GM19324 (cell line): ENCODE measurements around the gene CCK.
"Not testable (repeated sequence)": the region's sequence is repeated elsewhere in the genome, so short reads cannot be mapped to it uniquely, and the experiment has no call there.

Source experiments
- ATAC-seq: cut with Tn5 transposase; IDR thresholded peaks from one replicate; pipeline ENCODE4 v1.9.1; 2021; ENCODE audit warnings: mild to moderate bottlenecking, moderate library complexity; ENCODE audit not compliant: unreplicated experiment, low FRiP score

The CCK gene, protein sequence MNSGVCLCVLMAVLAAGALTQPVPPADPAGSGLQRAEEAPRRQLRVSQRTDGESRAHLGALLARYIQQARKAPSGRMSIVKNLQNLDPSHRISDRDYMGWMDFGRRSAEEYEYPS

GRCh38 chr3:42266085-42266484 lies at the start of gene CCK:
TSS of gene CCK (minus strand) at chr3:42266185. CDS start at chr3:42263630, 2,555 bp downstream.
- ATAC-seq, result no peak

- ATAC-seq, result no peak
Measured at GRCh38 chr3:42314411-42314810, 48.4 kb upstream of the CCK start.

- ATAC-seq, result no peak
Measured at GRCh38 chr3:42308651-42309050, 42.7 kb upstream of the CCK start.

GRCh38 chr3:42306499-42306898 lies 40.5 kb upstream of the CCK start:
- ATAC-seq, result no peak

- no peak for ATAC-seq
Measured at GRCh38 chr3:42302924-42303634, 37.1 kb upstream of the CCK start.

GRCh38 chr3:42301446-42302175 lies 35.6 kb upstream of the CCK start:
- ATAC-seq, result no peak

- no peak for ATAC-seq
Measured at GRCh38 chr3:42300778-42301177, 34.8 kb upstream of the CCK start.

DNA sequence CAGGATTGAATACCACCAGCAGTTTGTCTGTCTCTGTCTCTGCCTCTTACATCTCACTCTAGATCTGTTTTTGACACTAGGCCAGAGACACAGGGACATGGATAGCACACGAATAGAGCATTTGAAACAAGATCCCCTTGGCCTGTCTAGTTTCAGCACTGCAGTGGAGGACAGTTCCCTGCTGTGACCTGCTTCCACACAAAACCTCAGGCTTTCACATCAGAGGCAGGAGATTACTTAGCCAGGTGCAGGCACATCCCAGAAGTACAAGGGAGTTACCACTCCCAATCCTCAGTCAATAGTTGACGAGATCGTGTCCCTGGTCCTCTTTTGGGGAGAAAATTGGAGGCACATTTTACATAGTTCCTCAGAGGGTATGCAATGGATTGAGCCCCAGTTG lies 34.0 kb upstream of the CCK start:
- ATAC-seq, result no peak

DNA sequence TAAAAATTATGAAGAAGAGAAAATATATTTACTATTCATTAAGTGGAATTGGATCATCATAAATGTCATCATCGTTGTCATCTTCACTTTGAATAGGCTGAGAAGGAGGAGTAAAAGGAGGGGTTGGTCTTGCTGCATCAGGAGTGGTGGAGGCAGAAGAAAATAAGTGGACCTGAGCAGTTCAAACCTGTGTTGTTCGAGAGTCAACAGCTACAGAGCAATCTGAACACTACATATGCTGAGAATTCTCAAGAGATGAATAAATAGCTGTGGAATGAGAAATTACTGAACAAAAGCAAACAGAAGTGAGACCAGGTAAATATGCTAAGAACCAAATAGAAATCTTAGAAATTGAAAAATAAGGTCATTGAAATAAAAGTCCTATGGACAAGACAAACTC lies 32.3 kb upstream of the CCK start:
- ATAC-seq, result no peak

GRCh38 chr3:42292009-42292408 lies 26.0 kb upstream of the CCK start:
- no peak for ATAC-seq

DNA sequence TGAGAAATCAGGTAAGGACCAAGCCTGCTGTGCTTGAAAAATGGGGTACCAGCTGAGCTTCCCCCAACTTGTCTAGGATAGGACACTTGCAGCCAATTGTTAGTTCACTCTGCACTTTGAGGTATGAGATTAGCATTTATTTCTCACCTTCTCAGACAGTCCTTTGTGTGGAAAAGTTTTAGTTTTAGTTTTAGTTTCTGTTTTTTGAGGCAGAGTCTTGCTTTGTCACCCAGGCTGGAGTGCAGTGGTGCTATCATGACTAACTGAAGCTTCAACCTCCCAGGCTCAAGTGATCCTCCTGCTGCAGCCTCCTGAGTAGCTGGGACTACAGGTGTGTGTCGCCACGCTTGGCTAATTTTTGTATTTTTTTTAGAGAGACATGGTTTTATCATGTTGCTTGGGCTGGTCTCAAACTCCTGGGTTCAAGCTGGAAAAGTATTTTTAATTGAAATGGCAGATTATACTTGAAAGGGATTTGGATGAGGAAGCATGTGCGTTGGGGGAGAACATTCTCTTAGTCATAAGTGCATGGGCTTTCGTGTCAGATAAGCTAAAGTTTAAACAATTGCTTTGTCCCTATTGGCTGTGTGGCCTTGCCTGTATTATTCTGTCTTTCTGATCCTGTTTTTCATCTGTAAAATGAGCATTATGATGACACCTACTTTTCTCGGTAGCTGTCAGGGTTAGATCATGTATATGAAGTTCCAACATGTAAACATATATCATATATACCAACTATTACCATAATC lies 25.2 kb upstream of the CCK start:
- peak; percentile 78 for ATAC-seq

DNA sequence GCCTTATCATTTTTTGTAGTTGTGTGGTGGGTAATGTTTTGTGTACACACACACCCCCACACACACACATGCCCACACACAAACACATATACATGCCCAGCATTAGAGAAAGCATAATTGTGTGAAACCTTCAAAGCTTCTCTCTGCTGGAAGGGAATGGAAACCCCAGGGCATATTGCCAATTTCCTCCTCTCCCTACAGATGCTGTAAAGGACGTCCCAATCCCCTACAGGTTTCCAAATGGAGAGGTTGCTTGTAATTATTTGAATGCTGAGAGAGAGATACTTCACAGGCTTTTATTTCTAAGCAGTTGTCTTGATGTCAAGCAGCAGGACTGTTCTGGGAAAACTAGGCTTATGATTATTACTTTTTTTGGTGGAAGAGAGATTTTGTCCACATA lies 23.0 kb upstream of the CCK start:
- no peak for ATAC-seq

DNA sequence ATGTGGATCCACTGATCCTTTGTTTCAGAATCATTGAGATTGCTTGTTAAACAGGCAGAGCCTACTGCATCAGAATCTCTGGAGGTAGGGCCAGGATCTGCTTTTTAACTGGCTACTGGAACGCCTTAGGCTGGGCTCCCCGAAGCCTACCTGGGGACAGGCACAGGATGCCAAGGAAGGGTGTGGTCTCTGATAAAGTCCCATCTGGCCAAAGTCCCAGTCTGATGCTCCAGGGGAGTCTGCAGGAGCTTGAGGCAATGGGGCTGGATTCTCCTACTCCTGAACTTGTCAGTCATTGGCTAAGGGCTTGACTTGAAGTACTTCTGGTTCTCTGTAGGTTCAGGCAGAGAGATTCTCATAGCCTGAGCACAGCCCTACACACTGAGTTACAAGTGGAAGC lies 22.4 kb upstream of the CCK start:
- no peak for ATAC-seq

GRCh38 chr3:42287423-42287822 lies 21.4 kb upstream of the CCK start:
- ATAC-seq, result not testable (repeated sequence)

- no peak for ATAC-seq
Measured at GRCh38 chr3:42277676-42278075, 11.7 kb upstream of the CCK start.

GRCh38 chr3:42276141-42277132 lies 10.5 kb upstream of the CCK start:
- ATAC-seq, result peak; percentile 85

DNA sequence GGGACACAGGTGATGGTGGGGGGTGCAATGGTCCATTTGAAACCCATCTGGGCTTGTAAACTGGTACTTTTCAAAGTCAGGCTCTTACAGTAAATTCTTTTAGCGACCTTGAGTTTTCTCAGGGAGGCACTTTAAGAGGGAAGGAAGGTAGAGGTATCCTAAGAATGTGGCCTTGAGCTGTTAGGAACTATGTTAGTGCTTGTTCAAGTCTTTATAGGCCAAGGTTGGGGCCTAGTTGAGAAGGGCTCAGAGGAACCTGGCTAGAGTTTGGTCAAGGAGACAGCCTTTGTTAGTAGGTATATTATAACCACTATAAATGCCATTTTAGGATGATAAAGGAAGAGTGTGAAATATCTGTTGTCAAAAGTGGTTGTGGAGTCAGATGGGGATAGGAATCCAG lies 9.2 kb upstream of the CCK start:
- ATAC-seq, result no peak

- ATAC-seq, result no peak
Measured at GRCh38 chr3:42274266-42274665, 8.3 kb upstream of the CCK start.

DNA sequence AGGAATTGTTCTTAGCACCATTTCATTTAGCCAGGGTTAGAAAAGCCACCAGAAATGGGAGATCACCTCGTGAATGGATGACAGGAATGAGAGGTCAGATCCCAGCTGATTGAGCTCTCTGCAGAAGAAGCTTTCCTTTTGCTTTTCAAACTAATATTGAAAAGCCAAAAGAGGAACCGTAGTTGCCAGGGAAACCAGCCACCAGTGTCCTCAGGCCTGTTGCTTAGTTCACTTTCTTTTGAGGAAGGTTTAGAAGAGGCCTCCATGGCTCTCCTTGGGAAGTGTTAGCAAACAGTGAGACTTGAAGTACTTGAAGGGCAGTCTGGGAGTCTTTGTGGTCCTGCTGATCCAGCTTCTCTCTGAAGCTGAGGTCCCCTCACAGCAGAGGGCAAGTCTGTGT lies 7.4 kb upstream of the CCK start:
- no peak for ATAC-seq

DNA sequence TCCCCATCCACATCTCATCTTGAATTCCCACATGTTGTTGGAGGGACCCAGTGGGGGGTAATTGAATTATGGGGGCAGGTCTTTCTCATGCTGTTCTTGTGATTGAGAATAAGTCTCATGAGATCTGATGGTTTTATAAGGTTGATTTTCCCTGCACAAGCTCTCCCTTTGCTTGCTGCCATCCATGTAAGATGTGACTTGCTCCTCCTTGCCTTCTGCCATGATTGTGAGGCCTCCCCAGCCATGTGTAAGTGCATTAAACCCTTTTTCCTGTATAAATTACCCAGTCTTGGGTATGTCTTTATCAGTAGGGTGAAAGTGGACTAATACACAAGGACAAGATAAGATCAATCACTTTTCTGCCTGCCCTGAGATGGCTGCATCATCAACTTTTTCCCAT lies 5.8 kb upstream of the CCK start:
- no peak for ATAC-seq
